Skin epidermis (tissue), 12 donors: ENCODE results near the gene RIN1.

ENCODE experiments used
- H3K27ac ChIP-seq, 21 experiments: fragments of 200-600 bp; sonication (generic) in 11 of 21; one replicate each; pipeline ENCODE4 v1.5.0; 2020; ENCODE audit warnings: mild to moderate bottlenecking in 3 of 21, inconsistent platforms in 2 of 21, moderate library complexity in 2 of 21
- H3K4me3 ChIP-seq, 7 experiments: fragments of 200-600 bp; sonication (generic) in 2 of 7; one replicate each; pipeline ENCODE4 v1.5.0; 2020; ENCODE audit warnings: inconsistent platforms in 2 of 7, mild to moderate bottlenecking in 2 of 7, moderate library complexity in 1 of 7

Gene RIN1

GRCh38 chr11:66288671-66289547 is 47.3 kb downstream of the RIN1 start, which contains the start of gene YIF1A:
Gene YIF1A (minus strand): TSS chr11:66289143. CDS start chr11:66288985, 158 bp downstream.
- Histone ChIP-seq H3K27ac (peak within 1 kb of the TSS; percentile 43 to 98 (median 94)), H3K4me3 (peak within 1 kb of the TSS; percentile 77 to 99 (median 86))

DNA sequence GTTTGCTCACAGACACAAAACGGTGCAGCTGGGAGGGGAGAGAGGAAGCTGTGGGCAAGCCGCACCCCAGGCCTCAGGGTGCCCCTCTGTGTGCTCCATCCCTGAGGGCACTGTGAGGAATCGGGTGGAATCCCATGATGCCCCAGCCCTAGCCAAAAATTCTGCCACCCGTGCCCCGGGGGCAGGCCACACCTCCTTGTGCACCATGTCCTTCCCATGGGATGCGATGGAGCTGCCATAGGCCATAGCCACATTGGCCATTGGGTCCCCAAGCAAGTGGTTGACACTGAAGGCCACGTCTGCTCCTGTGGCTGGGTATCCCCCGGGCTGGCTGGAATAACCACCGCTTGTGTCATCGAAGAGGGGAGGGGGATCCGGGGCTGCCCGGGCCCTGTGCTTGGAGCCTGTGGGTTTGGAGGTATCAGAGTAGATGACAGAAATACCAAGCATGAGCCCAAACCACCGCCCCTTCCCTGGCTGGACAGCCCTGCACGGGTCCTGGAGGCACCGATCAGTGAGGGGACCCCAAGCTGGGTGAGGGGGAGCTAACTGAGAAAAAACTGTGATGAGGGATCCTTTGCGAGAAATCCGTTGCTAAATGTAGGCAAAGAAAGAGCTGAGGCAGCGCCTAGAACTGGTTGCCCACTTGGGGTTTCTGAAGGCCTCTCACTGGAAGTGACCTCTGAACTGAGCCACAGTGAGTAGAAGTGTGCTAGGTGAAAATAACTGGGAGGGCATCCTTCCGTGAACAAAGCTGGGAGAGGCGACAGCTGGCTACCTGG is 48.2 kb downstream of the RIN1 start:
- peak overlapping the region in 20 of 21 experiments; percentile 86 to 98 (median 94) for H3K27ac ChIP-seq
- peak overlapping the region; percentile 77 to 99 (median 86) for H3K4me3 ChIP-seq

DNA sequence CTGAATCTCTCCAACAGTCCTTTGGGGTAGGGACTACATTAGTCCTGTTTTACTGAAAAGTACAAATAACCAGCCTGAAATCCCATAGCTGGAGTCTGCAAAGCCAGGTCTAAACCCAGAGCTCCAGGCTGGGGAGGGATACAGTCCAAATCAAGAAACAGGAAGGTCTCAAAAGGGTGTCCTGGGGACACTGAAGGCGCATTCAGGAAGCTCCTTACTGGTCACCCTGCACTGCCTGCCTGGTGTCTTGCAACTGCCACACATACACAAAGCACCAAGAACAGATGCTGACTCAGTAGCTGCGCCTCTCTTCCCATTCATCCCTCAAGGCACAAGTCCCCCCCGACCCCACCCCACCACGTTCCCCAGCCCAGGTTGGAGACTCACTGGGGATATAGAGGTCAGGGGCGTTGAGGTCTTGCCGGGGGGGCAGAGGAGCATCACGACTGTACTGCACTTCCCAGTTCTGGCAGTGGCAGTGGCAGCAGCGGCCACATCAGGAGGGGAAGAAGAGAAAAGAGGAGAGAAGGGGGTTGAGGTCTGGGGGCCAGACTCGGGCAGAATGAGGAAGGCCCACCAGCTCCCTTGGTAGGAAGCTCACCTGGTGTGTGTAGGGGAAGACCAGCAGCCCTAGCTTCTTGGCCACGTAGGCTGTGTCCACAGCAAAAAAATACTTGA is 48.9 kb downstream of the RIN1 start:
- H3K4me3 ChIP-seq = peak overlapping the region in 4 of 7 experiments; percentile 79 to 99 (median 83)
- peak overlapping the region in 4 of 21 experiments; percentile 86 to 98 (median 96) for H3K27ac ChIP-seq

DNA sequence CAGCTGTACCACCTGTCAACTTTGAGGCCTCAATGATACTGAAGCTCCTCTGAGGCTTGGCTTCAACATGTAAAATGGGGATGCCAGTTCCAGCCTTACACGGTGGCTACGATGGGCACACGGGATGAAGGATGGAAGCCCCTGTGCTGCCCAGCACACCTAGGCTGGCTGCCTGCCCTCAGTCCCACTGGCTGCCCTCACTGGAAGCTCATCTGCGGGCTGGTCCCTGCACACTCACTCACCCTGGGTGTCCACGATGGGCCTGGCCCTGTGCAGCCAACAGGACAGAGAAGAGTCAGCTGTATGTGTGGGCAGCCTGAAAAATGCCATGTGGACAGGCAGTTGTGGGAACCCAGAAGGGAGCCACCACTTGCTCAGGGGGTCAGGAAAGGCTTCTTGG is 49.5 kb downstream of the RIN1 start:
- H3K27ac ChIP-seq = no peak overlapping the region
- no peak overlapping the region for H3K4me3 ChIP-seq

GRCh38 chr11:66285250-66285947 is 50.8 kb downstream of the RIN1 start:
- Histone ChIP-seq H3K4me3 (no peak overlapping the region), H3K27ac (no peak overlapping the region)

- Histone ChIP-seq H3K4me3 (no peak overlapping the region), H3K27ac (no peak overlapping the region)
Measured at GRCh38 chr11:66284526-66285078, 51.6 kb downstream of the RIN1 start.

DNA sequence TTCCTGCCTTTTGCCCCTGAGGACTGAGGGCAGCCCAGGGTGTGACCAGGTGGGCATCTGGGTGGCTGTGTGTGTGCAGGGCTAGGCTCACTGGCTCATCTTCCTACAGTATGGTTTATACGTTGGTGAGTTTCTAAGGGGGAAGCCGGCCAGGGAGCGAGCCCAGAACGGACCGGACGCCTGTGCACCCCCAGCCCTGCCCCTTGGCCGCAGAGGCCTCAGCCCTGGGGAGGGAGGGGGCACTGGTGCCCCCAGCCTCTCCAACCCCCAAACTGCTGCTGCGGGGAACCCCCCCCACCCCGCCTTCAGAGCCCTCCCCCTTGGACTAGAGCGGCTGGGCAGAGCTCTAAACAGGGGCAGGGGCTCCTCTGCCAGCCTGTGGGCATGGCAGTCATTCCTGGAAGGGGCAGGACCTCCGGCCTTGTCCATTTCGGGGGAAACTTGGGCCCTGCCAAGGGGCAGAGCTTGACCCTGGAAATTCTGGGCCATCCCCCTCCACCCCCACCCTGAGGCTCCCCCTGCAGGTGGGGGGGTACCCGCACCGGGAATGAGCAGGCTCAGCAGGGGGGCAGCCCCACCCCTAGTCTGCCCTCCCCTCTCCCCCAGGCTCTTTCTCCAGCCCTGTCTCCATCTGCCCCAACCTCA is 52.7 kb downstream of the RIN1 start:
- no peak overlapping the region for H3K27ac ChIP-seq

DNA sequence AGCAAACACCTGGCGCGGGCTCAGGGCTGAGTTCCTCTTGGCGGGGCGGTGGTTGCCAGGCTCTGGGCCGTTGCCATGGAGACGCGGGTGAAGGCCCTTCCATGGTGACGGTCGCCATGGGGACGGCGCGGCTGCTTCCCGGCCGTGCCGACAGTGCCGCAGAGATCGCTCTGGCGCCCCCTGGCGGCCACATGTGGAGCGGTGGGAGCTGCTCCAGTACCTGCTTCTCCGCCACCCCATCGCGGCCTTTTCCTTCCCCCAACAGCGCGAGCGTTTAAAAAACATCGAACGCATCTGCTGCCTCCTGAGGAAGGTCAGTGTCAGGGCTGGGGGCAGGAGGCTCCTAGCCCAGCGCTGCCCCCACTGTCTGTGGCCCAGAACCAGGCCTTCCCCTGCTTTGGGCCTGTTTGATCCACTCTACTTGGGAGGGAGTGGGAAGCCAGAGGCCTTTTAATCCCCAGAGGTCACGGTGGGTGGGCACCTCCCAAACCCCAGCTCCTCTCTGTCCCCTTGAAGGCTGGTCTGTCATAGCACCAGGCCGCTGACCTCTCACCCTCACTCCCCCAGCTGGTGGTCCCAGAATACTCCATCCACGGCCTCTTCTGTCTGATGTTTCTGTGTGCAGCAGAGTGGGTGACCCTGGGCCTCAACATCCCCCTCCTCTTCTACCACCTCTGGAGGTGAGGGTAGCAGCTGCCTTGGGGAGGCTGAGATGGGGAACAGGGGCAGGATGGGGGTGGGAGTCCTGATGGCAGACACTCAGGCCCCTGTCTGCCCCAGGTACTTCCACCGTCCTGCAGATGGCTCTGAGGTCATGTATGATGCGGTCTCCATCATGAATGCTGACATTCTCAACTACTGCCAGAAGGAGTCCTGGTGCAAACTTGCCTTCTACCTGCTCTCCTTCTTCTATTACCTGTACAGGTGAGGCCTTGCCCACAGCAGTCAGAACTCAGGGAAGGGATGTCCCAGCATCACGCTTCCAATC is 53.5 kb downstream of the RIN1 start:
- Histone ChIP-seq H3K27ac (peak overlapping the region in 5 of 21 experiments; percentile 24 to 41 (median 31)), H3K4me3 (no peak overlapping the region)

More for the DNA sequence above, 52.7 kb downstream of the RIN1 start:
- H3K4me3 ChIP-seq = no peak overlapping the region
